Superior temporal gyrus (tissue), 1 donor: Measurements from ENCODE around the gene CPT2.

ENCODE experiments used
- DNase-seq: peaks from one replicate; pipeline ENCODE4 v3.0.0-alpha.2; 2016; ENCODE audit errors: extremely low spot score

The CPT2 gene

GRCh38 chr1:53260631-53261247 lies 64.1 kb downstream of the CPT2 start:
- DNase-seq: no peak

GRCh38 chr1:53262000-53262399 lies 65.4 kb downstream of the CPT2 start:
- DNase-seq: no peak
